ENCODE results near the gene REL. TPM values are rescaled to one million over a fixed set of nuclear protein-coding genes. Genes with fewer than 3 reads are reported as not detected.
A peak's percentile ranks its signal among the peaks of the same experiment; 100 is the strongest.

REL gene
- total and polyA plus RNA-seq, 8 donors: 0.60 to 74.1 (median 4.4) TPM

DNA sequence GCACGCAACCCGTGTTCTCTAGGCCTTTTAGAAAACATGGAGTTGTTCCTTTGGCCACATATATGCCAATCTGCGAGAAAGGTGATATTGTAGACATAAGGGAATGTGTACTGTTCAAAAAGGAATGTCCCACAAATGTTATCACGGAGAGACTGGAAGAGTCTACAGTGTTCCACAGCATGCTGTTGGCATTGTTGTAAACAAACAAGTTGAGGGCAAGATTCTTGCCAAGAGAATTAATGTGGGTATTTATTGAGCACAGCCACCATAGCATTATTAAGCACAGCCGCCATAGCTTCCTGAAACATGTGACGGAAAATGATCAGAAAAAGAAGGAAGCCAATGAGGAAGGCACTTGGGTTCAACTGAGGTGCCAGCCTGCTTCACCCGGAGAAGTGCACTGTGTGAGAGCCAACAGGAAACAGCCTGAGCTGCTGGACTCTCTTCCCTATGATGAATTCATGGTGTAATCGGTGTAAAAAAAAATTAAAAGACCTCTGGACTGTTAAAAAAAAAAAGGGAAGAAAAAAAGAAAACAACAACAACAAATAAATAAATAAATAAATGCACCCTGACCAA, 29.0 kb upstream of the REL start:
- no peak overlapping the region for H3K27ac ChIP-seq
- H3K4me3 ChIP-seq: no peak overlapping the region
- TF ChIP-seq POLR2AphosphoS5 (IDR thresholded peaks at IDR 0.05) (no peak), EP300 (IDR thresholded peaks at IDR 0.05) (no peak)
- peak in 1 of 2 donors; percentile 12 for DNase-seq
- no peaks in the 10 kb centered on the region for H3K27me3 ChIP-seq
- intact Hi-C loops (cut with DNase I; ENCODE audit: low total_unique reads): no loop called here
- H3K4me1 ChIP-seq: peaks cover 0 to 12% (median 0%) of the 10 kb centered on the region in 4 donors
- 68 to 84% (median 77%) methylated on average over 8 of the region's 8 CpGs for WGBS, 5 donors
- no peaks in the 10 kb centered on the region for H3K36me3 ChIP-seq
- H3K9me3 ChIP-seq: no peaks in the 10 kb centered on the region

DNA sequence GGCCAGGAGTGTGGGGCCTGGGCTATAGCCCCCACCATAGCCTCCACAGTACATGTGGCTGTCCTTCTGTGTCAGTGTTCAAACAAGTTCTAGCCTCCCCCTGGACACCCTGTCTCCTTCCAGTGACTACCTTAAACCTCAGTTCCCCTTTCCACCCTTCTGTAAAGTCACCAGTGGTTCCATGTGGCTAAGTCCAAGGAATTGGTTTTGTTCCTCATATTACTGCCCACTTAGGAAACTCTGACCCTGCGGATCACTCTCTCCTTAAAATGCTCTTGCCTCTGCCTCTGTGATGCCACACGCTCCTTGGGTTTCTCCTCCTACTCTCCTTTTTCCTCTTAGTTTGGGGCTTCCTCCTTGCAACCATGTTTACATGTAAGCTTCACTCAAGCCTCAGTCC, 27.8 kb upstream of the REL start:
- Histone ChIP-seq H3K36me3 (no peaks in the 10 kb centered on the region), H3K9me3 (no peaks in the 10 kb centered on the region), H3K27me3 (no peaks in the 10 kb centered on the region), H3K4me1 (peaks cover 0 to 12% (median 0%) of the 10 kb centered on the region in 4 donors), H3K4me3 (no peak overlapping the region), H3K27ac (no peak overlapping the region)
- intact Hi-C loops (cut with DNase I; ENCODE audit: low total_unique reads): no loop called here
- 79 to 100% (median 96%) methylated on average over 2 of the region's 2 CpGs for WGBS, 5 donors
- TF ChIP-seq POLR2AphosphoS5 (IDR thresholded peaks at IDR 0.05) (no peak), EP300 (IDR thresholded peaks at IDR 0.05) (no peak)
- TF ChIP-seq, protein P1, sequence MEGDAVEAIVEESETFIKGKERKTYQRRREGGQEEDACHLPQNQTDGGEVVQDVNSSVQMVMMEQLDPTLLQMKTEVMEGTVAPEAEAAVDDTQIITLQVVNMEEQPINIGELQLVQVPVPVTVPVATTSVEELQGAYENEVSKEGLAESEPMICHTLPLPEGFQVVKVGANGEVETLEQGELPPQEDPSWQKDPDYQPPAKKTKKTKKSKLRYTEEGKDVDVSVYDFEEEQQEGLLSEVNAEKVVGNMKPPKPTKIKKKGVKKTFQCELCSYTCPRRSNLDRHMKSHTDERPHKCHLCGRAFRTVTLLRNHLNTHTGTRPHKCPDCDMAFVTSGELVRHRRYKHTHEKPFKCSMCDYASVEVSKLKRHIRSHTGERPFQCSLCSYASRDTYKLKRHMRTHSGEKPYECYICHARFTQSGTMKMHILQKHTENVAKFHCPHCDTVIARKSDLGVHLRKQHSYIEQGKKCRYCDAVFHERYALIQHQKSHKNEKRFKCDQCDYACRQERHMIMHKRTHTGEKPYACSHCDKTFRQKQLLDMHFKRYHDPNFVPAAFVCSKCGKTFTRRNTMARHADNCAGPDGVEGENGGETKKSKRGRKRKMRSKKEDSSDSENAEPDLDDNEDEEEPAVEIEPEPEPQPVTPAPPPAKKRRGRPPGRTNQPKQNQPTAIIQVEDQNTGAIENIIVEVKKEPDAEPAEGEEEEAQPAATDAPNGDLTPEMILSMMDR (IDR thresholded peaks at IDR 0.05): no peak
- no peak for DNase-seq

DNA sequence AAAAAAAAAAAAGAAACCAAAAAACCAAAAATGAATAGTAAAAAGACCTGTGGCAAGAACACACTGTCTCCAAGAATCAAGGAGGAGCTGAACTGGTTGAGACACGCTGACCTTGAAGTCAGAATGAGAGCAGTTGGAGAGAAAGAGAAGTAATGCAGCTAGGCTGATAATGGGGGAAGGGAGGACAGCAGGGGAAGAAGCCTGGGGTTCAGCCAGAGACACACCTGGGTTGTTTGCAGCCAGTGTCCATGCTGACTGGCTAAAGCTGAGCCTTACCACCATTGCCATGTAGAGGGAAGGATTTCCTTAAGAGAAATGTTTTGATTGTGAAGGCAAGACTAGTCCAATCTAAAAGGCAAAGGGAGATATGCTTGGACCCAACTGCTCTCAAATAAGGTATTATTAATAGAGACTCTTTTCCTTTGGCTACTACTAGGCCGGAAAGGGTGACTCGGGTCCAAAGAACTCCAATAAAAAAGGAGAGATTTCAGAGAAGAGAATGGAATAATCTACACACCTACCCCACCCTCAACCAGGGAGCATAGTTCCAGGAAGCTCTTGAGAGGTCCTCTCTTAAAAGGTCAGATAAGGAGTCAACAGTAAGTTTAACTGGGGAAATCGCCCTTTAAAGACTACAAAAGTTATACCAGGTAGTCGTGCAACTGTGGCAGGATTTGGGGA, 25.2 kb upstream of the REL start:
- 40 to 73% (median 51%) methylated on average over 5 of the region's 5 CpGs for WGBS, 5 donors
- no peak for DNase-seq
- intact Hi-C loops (cut with DNase I; ENCODE audit: low total_unique reads): no loop called here
- TF ChIP-seq, protein P1 (IDR thresholded peaks at IDR 0.05): no peak
- TF ChIP-seq POLR2A (IDR thresholded peaks at IDR 0.05) (no peak), POLR2AphosphoS5 (IDR thresholded peaks at IDR 0.05) (no peak), EP300 (IDR thresholded peaks at IDR 0.05) (no peak)
- peaks cover 0 to 12% (median 0%) of the 10 kb centered on the region in 4 donors for H3K4me1 ChIP-seq
- H3K9me3 ChIP-seq: no peaks in the 10 kb centered on the region
- no peaks in the 10 kb centered on the region for H3K36me3 ChIP-seq
- no peak overlapping the region for H3K4me3 ChIP-seq
- H3K27ac ChIP-seq: no peak overlapping the region
- H3K27me3 ChIP-seq: no peaks in the 10 kb centered on the region

DNA sequence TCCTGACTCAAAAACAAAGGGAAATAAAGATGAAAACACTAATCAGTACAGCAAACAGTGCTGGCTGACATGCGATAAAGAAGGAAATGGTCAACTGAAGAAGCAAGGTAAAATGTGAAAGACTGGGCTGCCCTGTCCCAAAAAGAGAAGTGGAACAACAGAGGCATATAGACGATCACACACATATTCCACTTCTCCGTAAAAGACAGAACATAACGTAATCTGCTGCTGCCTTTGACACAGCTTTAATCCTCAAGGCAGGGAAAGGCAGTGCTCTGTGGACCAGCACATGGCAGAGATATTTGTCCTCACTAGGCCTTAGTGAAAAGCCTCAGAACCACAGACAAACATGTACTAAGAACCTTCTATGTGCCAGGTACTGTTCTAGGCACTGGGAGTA, 24.3 kb upstream of the REL start:
- DNase-seq: no peak
- Histone ChIP-seq H3K4me1 (peaks cover 0 to 12% (median 0%) of the 10 kb centered on the region in 4 donors), H3K9me3 (no peaks in the 10 kb centered on the region), H3K4me3 (no peak overlapping the region), H3K27me3 (no peaks in the 10 kb centered on the region), H3K36me3 (no peaks in the 10 kb centered on the region), H3K27ac (no peak overlapping the region)
- TF ChIP-seq, protein P1 (IDR thresholded peaks at IDR 0.05): no peak
- TF ChIP-seq POLR2A (IDR thresholded peaks at IDR 0.05) (no peak), EP300 (IDR thresholded peaks at IDR 0.05) (no peak), POLR2AphosphoS5 (IDR thresholded peaks at IDR 0.05) (no peak)
- intact Hi-C loops (cut with DNase I; ENCODE audit: low total_unique reads): no loop called here
- WGBS, 5 donors: 84 to 92% (median 86%) methylated on average over 4 of the region's 4 CpGs

DNA sequence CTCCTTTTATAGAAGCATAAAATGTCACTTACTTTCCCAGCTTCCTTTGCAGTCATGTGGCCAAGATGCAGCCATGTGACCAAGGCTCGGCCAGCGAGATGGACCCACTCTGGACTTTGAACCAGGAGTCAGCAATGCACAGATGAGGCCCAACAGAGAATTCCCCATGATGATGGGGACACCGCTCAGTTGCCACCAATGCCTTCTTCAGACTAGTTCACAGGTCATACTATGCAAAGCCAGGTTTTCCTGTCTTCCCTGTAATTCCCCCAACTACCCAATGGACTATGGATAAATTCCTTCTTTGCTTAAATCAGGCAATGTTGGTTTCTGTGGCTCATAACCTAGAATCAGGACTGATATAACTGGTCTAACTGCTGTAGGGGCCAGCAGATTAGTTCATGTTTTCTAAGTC, 22.5 kb upstream of the REL start:
- Histone ChIP-seq H3K9me3 (no peaks in the 10 kb centered on the region), H3K4me1 (peaks cover 0 to 12% (median 0%) of the 10 kb centered on the region in 4 donors), H3K27me3 (no peaks in the 10 kb centered on the region), H3K27ac (no peak overlapping the region), H3K36me3 (no peaks in the 10 kb centered on the region), H3K4me3 (no peak overlapping the region)
- WGBS, 5 donors: 57 to 86% (median 77%) methylated on average over 3 of the region's 3 CpGs
- peak in 1 of 2 donors; percentile 56 for DNase-seq
- intact Hi-C loops (cut with DNase I; ENCODE audit: low total_unique reads): no loop called here
- TF ChIP-seq, protein P1 (IDR thresholded peaks at IDR 0.05): no peak

All from stomach (tissue), 9 donors.